GM12878 (cell line): ENCODE measurements around the gene KCND2. TPM values are rescaled to one million over a fixed set of nuclear protein-coding genes. Genes with fewer than 3 reads are reported as not detected.

ENCODE experiments used
- ATAC-seq: fragments of 200-7000 bp; cut with Tn5 transposase; 3 replicates; pipeline ENCODE4 v1.9.1; 2020; ENCODE audit warnings: mild to moderate bottlenecking, moderate library complexity
- BruUV-seq: library from RNA; stranded (reverse); fragments of 400-500 nt; replicated peaks from 2 replicates; lab custom pipeline; 2021; lab: Mats Ljungman, UMichigan
- CTCF ChIA-PET: fragments of 300-600 bp; sonication (Branson Sonifier 250); formaldehyde crosslinking; extraction: SDS; loops from one replicate; lab custom pipeline; 2021; ENCODE audit warnings: inconsistent platforms; lab: Yijun Ruan, JAX
- POLR2A ChIA-PET: fragments of 350-600 bp; formaldehyde crosslinking; extraction: SDS; loops from one replicate; lab custom pipeline; 2021; ENCODE audit warnings: inconsistent platforms; lab: Charles Lee
- RAD21 ChIA-PET: fragments of 300-600 bp; sonication (Branson Sonifier 250); formaldehyde crosslinking; loops from one replicate; lab custom pipeline; 2023; ENCODE audit warnings: antibody characterized with exemption; ENCODE audit not compliant: unreplicated experiment; lab: Charles Lee
- SMC1A ChIA-PET: fragments of 300-600 bp; sonication (Branson Sonifier 250); formaldehyde crosslinking; loops from one replicate; lab custom pipeline; 2023; ENCODE audit not compliant: unreplicated experiment, uncharacterized antibody; lab: Charles Lee
- DNase-seq: peaks from one replicate; pipeline ENCODE4 v3.0.0-alpha.2; 2011; ENCODE audit warnings: low read depth, low spot score
- FAIRE-seq: peaks from 3 replicates; lab custom pipeline; 2011; peaks lifted over from hg19 to GRCh38; lab: Jason Lieb, UNC
- H2AFZ ChIP-seq: 2 replicates; pipeline ENCODE4 v1.6.0; 2011; ENCODE audit warnings: low read depth, low read length, control low read depth; ENCODE audit not compliant: control insufficient read depth
- H3K27ac ChIP-seq: 2 replicates; pipeline ENCODE4 v1.5.1; 2011; ENCODE audit warnings: control low read depth; ENCODE audit not compliant: control insufficient read depth, insufficient read depth
- H3K27me3 ChIP-seq, 2 experiments: replicated peaks in 1 of 2; 2 replicates each; pipeline versions ENCODE4 v1.6.0 to v1.6.1; 2011; ENCODE audit warnings: low read length in 1 of 2; ENCODE audit not compliant: control insufficient read depth in 2 of 2, insufficient read depth in 2 of 2
- H3K36me3 ChIP-seq, 2 experiments: 2 replicates each; pipeline ENCODE4 v1.5.1; 2011; ENCODE audit warnings: low read length in 1 of 2; ENCODE audit not compliant: control insufficient read depth in 2 of 2, insufficient read depth in 2 of 2
- H3K4me1 ChIP-seq: 2 replicates; pipeline ENCODE4 v1.6.1; 2011; ENCODE audit warnings: mild to moderate bottlenecking, low read length, moderate library complexity, mixed read lengths; ENCODE audit not compliant: control insufficient read depth, insufficient read depth
- H3K4me2 ChIP-seq: 2 replicates; pipeline ENCODE4 v1.6.0; 2011; ENCODE audit warnings: control low read depth; ENCODE audit not compliant: control insufficient read depth, insufficient read depth
- H3K4me3 ChIP-seq: fragments of 200-600 bp; sonication (generic); 2 replicates; pipeline ENCODE4 v1.5.1; 2016
- H3K79me2 ChIP-seq: 2 replicates; pipeline ENCODE4 v1.6.0; 2011; ENCODE audit warnings: low read length; ENCODE audit not compliant: control insufficient read depth, insufficient read depth
- H3K9ac ChIP-seq: 2 replicates; pipeline ENCODE4 v1.8.0; 2011; ENCODE audit warnings: low read length, control low read depth, mixed read lengths; ENCODE audit not compliant: control insufficient read depth, insufficient read depth
- H3K9me3 ChIP-seq: replicated peaks from 3 replicates; pipeline ENCODE4 v1.5.1; 2011; ENCODE audit warnings: mild to moderate bottlenecking, low read length; ENCODE audit not compliant: control insufficient read depth, insufficient read depth
- H4K20me1 ChIP-seq: 2 replicates; pipeline ENCODE4 v1.6.0; 2011; ENCODE audit not compliant: control insufficient read depth, insufficient read depth
- BHLHE40 ChIP-seq, 2 experiments: fragments of 450-650 bp in 1 of 2; IDR thresholded peaks; 2 replicates each; pipeline ENCODE4 v1.6.1; 2011 to 2017; ENCODE audit warnings: low read depth in 2 of 2, borderline replicate concordance in 1 of 2, improper control_type of control experiment in 1 of 2, low read length in 1 of 2, mild to moderate bottlenecking in 1 of 2
- DPF2 ChIP-seq: fragments of 450-650 bp; IDR thresholded peaks from 2 replicates; pipeline ENCODE4 v1.6.1; 2017; ENCODE audit warnings: mild to moderate bottlenecking
- EP300 ChIP-seq, 2 experiments: fragments of 150-350 bp in 1 of 2; IDR thresholded peaks; 2 replicates each; pipeline ENCODE4 v1.6.1; 2011 to 2012; ENCODE audit warnings: low read depth in 2 of 2, low read length in 2 of 2, borderline replicate concordance in 1 of 2, improper control_type of control experiment in 1 of 2, inconsistent platforms in 1 of 2; ENCODE audit not compliant: control insufficient read depth in 1 of 2
- ETV6 ChIP-seq, 2 experiments: fragments of 450-650 bp in 1 of 2; IDR thresholded peaks in 1 of 2; conservative IDR thresholded peaks in 1 of 2; 2 replicates each; pipeline ENCODE4 v1.6.1; 2014; ENCODE audit warnings: antibody characterized with exemption in 1 of 2, borderline replicate concordance in 1 of 2, low read depth in 1 of 2, mild to moderate bottlenecking in 1 of 2, moderate library complexity in 1 of 2
- EZH2 ChIP-seq: IDR thresholded peaks from 2 replicates; pipeline ENCODE4 v1.6.1; 2012; ENCODE audit warnings: low read depth, mild to moderate bottlenecking, control low read depth, inconsistent platforms, low read length, borderline replicate concordance; ENCODE audit not compliant: control insufficient read depth
- FOXK2 ChIP-seq: fragments of 450-650 bp; IDR thresholded peaks from 2 replicates; pipeline ENCODE4 v1.6.1; 2017; ENCODE audit warnings: mild to moderate bottlenecking, moderate library complexity
- GABPA ChIP-seq: IDR thresholded peaks from 2 replicates; pipeline ENCODE4 v1.6.1; 2014; ENCODE audit warnings: antibody characterized with exemption, low read depth, mild to moderate bottlenecking, inconsistent platforms
- NFXL1 ChIP-seq: fragments of 450-650 bp; IDR thresholded peaks from 2 replicates; pipeline ENCODE4 v1.6.1; 2017; ENCODE audit warnings: antibody characterized with exemption, mild to moderate bottlenecking, borderline replicate concordance
- PBX3 ChIP-seq: IDR thresholded peaks from 2 replicates; pipeline ENCODE4 v1.6.1; 2011; ENCODE audit warnings: mild to moderate bottlenecking, low read depth, low read length, moderate library complexity; ENCODE audit not compliant: insufficient replicate concordance
- POLR2AphosphoS2 ChIP-seq: IDR thresholded peaks from 2 replicates; pipeline ENCODE4 v1.6.1; 2011; ENCODE audit warnings: low read depth, mild to moderate bottlenecking, low read length, improper control_type of control experiment, moderate library complexity
- POLR2AphosphoS5 ChIP-seq: IDR thresholded peaks from 2 replicates; pipeline ENCODE4 v1.6.1; 2011; ENCODE audit warnings: mild to moderate bottlenecking, low read length, inconsistent platforms
- RELB ChIP-seq: fragments of 450-650 bp; IDR thresholded peaks from 2 replicates; pipeline ENCODE4 v1.6.1; 2017; ENCODE audit warnings: low read depth, mild to moderate bottlenecking, moderate library complexity
- RUNX3 ChIP-seq: IDR thresholded peaks from 2 replicates; pipeline ENCODE4 v1.6.1; 2012; ENCODE audit warnings: low read length, inconsistent platforms
- SRF ChIP-seq, 2 experiments: IDR thresholded peaks; 2 replicates each; pipeline ENCODE4 v1.6.1; 2011; ENCODE audit warnings: low read depth in 2 of 2, low read length in 2 of 2, mild to moderate bottlenecking in 1 of 2, moderate library complexity in 1 of 2
- ZNF274 ChIP-seq: IDR thresholded peaks from one replicate; pipeline ENCODE4 v1.8.0; 2011; ENCODE audit not compliant: insufficient read length, insufficient read depth
- ZSCAN29 ChIP-seq: fragments of 450-650 bp; IDR thresholded peaks from 2 replicates; pipeline ENCODE4 v1.6.1; 2017; ENCODE audit warnings: mild to moderate bottlenecking, moderate library complexity
- WGBS: methylation state at CpG from one replicate; pipeline ENCODE4 v1.1.6; 2016; ENCODE audit warnings: low lambda C conversion rate; ENCODE audit not compliant: insufficient replicate concordance, insufficient coverage; ENCODE audit errors: missing lambda C conversion rate; 5-methylcytosine and 5-hydroxymethylcytosine counted together
- in situ Hi-C: fragments of 300-500 bp; cut with MboI; formaldehyde crosslinking; loops from 9 replicates; pipeline ENCODE4 v1.14.3; 2018; ENCODE audit warnings: mixed read lengths
- intact Hi-C: fragments of 100-400 bp; cut with micrococcal nuclease; formaldehyde crosslinking; loops from one replicate; pipeline ENCODE4 v1.14.2; 2022; ENCODE audit not compliant: unreplicated experiment
- polyA plus RNA-seq, 11 experiments: library from polyadenylated mRNA; depleted of rRNA in 4 of 11; unstranded in 6 of 11; stranded (reverse) in 5 of 11; fragments of >200 nt; fragmentation: Nextera tagmentation in 4 of 11; fragmentation: Illumina TruSeq in 1 of 11; extraction: Ambion mirVana in 4 of 11; extraction: Trizol in 1 of 11; gene quantifications; 1 replicate in 1 of 11; 2 replicates in 10 of 11; pipeline versions ENCODE4 v1.2.1 to v1.2.3, GENCODE V29; 2011 to 2016; ENCODE audit warnings: inconsistent platforms in 2 of 11, missing spikeins in 2 of 11, low read depth in 1 of 11
- total RNA-seq, 4 experiments: library from RNA; depleted of rRNA in 3 of 4; stranded (reverse); fragments of >200 nt in 3 of 4; fragmentation: Illumina TruSeq in 1 of 4; extraction: Trizol in 1 of 4; gene quantifications; 2 replicates each; pipeline versions ENCODE4 v1.2.1 to v1.2.3, GENCODE V29; 2013 to 2021
- TF ChIP-seq, protein P1 (sequence below): fragments of 450-650 bp; conservative IDR thresholded peaks from 2 replicates; pipeline ENCODE4 v1.6.1; 2017; ENCODE audit warnings: mild to moderate bottlenecking, moderate library complexity

Gene KCND2
- total and polyA plus RNA-seq, 10 of the 15 experiments (the other 5 are each of a cell fraction or from before 2014, with no cell fraction given) = 3.6 to 22.3 (median 6.3) TPM

DNA sequence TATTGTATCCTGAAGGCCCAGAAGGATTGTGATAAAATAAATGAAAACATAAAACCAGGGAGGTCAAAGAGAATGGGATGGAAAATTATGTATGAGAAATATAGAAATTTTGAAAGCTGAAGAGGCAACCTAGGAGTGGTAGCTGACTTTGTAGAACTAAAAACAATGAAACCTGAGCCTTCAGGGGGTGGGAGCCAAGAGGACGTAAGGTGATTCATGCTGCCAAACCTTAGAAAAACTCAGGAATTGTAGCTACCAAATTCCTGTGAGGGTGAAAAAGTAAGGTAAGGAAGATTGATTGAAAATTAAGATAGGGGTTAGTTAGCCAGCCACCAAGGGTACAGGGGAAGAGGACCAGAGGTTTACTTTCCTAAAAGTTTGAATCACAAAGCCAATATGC lies 213.2 kb downstream of the KCND2 start:
- ChIA-PET CTCF (interaction anchor here (0.8 kb wide), 1 partner anchor 9 kb away, joined by 3 read pairs; no protein-coding TSS in a partner anchor), RAD21 (interaction anchor here (1.0 to 1.3 kb wide), 2 partner anchors 83 to 87 kb away, joined by 3 to 4 read pairs; no protein-coding TSS in a partner anchor), POLR2A (interaction anchor here (0.5 to 0.9 kb wide), 2 partner anchors 14 to 156 kb away, joined by 4 to 5 read pairs; no protein-coding TSS in a partner anchor), SMC1A (interaction anchor here (0.9 to 1.7 kb wide), 10 partner anchors 9 to 215 kb away, joined by 3 to 6 read pairs (median 4); no protein-coding TSS in a partner anchor)
- H3K9ac ChIP-seq = no peak overlapping the region
- H3K4me3 ChIP-seq = no peak overlapping the region
- H2AFZ ChIP-seq = no peak overlapping the region
- no peak for FAIRE-seq
- WGBS = 72% methylated on average over 1 of the region's 1 CpG
- H4K20me1 ChIP-seq = no peaks in the 10 kb centered on the region
- TSS peak; percentile 4 for BruUV-seq
- in situ Hi-C loops (no loop called here), intact Hi-C loops (no loop called here)
- H3K27ac ChIP-seq = no peak overlapping the region
- no peak for ATAC-seq
- H3K36me3 ChIP-seq = peaks cover 3 to 6% of the 10 kb centered on the region in 2 experiments; a peak in 3 of 4 replicates
- no peak overlapping the region for H3K4me2 ChIP-seq
- TF ChIP-seq EP300 (IDR thresholded peaks at IDR 0.05; ENCODE audit: borderline replicate concordance in 1 of 2, control insufficient read depth in 1 of 2, low read depth in 2 of 2, low read length in 2 of 2) = no peak
- no peak for TF ChIP-seq PBX3
- TF ChIP-seq BHLHE40 (IDR thresholded peaks at IDR 0.05; ENCODE audit: borderline replicate concordance in 1 of 2, low read depth in 2 of 2, low read length in 1 of 2) = no peak
- TF ChIP-seq POLR2AphosphoS5 = no peak
- no peak for TF ChIP-seq POLR2AphosphoS2
- TF ChIP-seq FOXK2 = no peak
- TF ChIP-seq ETV6 (conservative IDR thresholded peaks at IDR 0.05 in 1 of 2, IDR thresholded peaks at IDR 0.05 in 1 of 2; ENCODE audit: borderline replicate concordance in 1 of 2, low read depth in 1 of 2) = no peak
- TF ChIP-seq, protein P1, sequence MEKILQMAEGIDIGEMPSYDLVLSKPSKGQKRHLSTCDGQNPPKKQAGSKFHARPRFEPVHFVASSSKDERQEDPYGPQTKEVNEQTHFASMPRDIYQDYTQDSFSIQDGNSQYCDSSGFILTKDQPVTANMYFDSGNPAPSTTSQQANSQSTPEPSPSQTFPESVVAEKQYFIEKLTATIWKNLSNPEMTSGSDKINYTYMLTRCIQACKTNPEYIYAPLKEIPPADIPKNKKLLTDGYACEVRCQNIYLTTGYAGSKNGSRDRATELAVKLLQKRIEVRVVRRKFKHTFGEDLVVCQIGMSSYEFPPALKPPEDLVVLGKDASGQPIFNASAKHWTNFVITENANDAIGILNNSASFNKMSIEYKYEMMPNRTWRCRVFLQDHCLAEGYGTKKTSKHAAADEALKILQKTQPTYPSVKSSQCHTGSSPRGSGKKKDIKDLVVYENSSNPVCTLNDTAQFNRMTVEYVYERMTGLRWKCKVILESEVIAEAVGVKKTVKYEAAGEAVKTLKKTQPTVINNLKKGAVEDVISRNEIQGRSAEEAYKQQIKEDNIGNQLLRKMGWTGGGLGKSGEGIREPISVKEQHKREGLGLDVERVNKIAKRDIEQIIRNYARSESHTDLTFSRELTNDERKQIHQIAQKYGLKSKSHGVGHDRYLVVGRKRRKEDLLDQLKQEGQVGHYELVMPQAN = no peak
- no peak for TF ChIP-seq GABPA
- no peak for TF ChIP-seq DPF2
- TF ChIP-seq EZH2 = no peak
- TF ChIP-seq RUNX3 = no peak
- no peak for TF ChIP-seq SRF (IDR thresholded peaks at IDR 0.05; ENCODE audit: low read depth in 2 of 2, low read length in 2 of 2)
- no peak for TF ChIP-seq NFXL1
- no peak for TF ChIP-seq ZSCAN29
- no peak for TF ChIP-seq RELB
- TF ChIP-seq ZNF274 = no peak
- H3K9me3 ChIP-seq = no peaks in the 10 kb centered on the region
- H3K27me3 ChIP-seq = no peaks in the 10 kb centered on the region
- DNase-seq = no peak
- H3K79me2 ChIP-seq = no peaks in the 10 kb centered on the region
- no peaks in the 10 kb centered on the region for H3K4me1 ChIP-seq
